DOHH2 (cell line): ENCODE data around the gene MEIS2.

ENCODE experiments used
- CTCF ChIP-seq: fragments of 200-600 bp; sonication (generic); IDR thresholded peaks from one replicate; pipeline ENCODE4 v1.5.1; 2014; ENCODE audit warnings: antibody characterized with exemption, mild to moderate bottlenecking, low read depth, low read length; ENCODE audit not compliant: poor library complexity, severe bottlenecking
- EZH2phosphoT487 ChIP-seq: fragments of 200-600 bp; sonication (generic); IDR thresholded peaks from 2 replicates; pipeline ENCODE4 v1.6.1; 2017; ENCODE audit warnings: borderline replicate concordance, mild to moderate bottlenecking, antibody characterized with exemption, low read length, moderate library complexity, mixed read lengths

DNA sequence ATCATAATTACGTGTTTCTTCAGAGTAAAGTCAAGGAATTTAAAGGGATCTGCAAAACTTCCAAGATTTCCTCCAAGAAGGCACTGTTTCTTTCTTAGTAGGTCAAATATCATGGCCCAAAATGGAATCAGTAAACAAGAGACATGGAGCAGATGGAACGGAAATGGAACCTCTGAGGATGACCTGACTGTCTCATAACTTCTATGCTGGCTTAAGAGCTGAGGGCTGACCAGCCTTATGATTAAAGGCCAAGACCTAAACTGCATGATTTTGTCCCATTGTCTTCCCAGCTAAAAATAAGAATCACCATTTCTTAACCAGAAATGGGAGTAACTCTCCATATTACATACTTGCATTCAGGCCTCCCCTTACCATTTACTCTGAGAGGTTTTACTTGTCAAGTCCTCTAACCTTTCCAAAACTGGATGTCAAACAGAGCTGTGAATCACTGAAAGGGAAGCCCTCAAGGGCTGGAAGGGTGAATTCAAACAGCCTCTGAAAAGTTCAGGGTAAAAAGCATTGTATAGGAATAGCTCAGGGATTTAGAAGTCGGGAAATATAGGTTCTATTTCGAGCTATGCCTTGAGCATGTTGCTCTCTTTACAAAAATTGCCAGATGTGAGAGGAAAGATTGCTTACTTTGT is 103.7 kb downstream of the MEIS2 start:
- no peak for TF ChIP-seq CTCF
- TF ChIP-seq EZH2phosphoT487 = no peak
